Bronchial epithelial cell (primary cell): ENCODE data around the gene KCNJ5. TPM values are rescaled to one million over a fixed set of nuclear protein-coding genes. Genes with fewer than 3 reads are reported as not detected.
A peak's percentile ranks its signal among the peaks of the same experiment; 100 is the strongest.
"Not testable (repeated sequence)": the region's sequence is repeated elsewhere in the genome, so short reads cannot be mapped to it uniquely, and the experiment has no call there.

Source experiments
- DNase-seq: peaks from one replicate; pipeline ENCODE4 v3.0.0-alpha.2; 2010; ENCODE audit warnings: low read depth
- FAIRE-seq: peaks from 2 replicates; lab custom pipeline; 2011; peaks lifted over from hg19 to GRCh38; lab: Jason Lieb, UNC
- H3K27me3 ChIP-seq: 2 replicates; pipeline ENCODE4 v1.5.1; 2011; ENCODE audit warnings: low read length; ENCODE audit not compliant: control insufficient read depth, insufficient read depth
- H3K36me3 ChIP-seq: 2 replicates; pipeline ENCODE4 v1.5.1; 2011; ENCODE audit warnings: low read length; ENCODE audit not compliant: control insufficient read depth, insufficient read depth
- H3K4me3 ChIP-seq: 2 replicates; pipeline ENCODE4 v1.5.1; 2011; ENCODE audit warnings: mild to moderate bottlenecking, low read depth, low read length, control low read depth
- total RNA-seq: library from RNA; depleted of rRNA; stranded (reverse); fragments of >200 nt; gene quantifications from 2 replicates; pipeline ENCODE4 v1.2.1, GENCODE V29; 2014
- TF ChIP-seq, protein P1 (sequence below): IDR thresholded peaks from 2 replicates; pipeline ENCODE4 v1.5.1; 2011; ENCODE audit warnings: mild to moderate bottlenecking, moderate library complexity, low read length, control low read depth, inconsistent platforms; ENCODE audit not compliant: insufficient read depth, severe bottlenecking

KCNJ5 gene
- total RNA-seq, 1 donor from 2014 or later, result 13.2 TPM

DNA sequence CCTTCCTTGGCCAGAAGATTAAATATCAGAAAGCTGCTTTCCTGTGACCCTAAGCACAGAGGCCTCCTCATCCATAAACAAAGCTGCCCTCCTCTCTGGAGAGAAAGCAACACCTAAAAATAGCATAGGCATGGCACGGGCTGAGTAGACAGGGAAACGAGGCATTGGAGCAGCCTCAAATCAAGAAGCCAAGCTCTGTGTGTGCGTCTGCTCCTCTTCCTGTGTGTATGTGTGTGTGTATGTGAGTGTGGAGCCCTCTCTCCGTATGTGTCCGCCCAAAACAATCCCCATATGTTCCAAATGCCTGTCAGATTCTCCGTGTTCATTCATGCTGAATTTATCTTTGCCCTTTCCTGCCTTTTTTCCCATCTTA lies 24.0 kb downstream of the KCNJ5 start:
- H3K4me3 ChIP-seq, result no peak overlapping the region
- H3K27me3 ChIP-seq, result no peaks in the 10 kb centered on the region
- TF ChIP-seq, protein P1, sequence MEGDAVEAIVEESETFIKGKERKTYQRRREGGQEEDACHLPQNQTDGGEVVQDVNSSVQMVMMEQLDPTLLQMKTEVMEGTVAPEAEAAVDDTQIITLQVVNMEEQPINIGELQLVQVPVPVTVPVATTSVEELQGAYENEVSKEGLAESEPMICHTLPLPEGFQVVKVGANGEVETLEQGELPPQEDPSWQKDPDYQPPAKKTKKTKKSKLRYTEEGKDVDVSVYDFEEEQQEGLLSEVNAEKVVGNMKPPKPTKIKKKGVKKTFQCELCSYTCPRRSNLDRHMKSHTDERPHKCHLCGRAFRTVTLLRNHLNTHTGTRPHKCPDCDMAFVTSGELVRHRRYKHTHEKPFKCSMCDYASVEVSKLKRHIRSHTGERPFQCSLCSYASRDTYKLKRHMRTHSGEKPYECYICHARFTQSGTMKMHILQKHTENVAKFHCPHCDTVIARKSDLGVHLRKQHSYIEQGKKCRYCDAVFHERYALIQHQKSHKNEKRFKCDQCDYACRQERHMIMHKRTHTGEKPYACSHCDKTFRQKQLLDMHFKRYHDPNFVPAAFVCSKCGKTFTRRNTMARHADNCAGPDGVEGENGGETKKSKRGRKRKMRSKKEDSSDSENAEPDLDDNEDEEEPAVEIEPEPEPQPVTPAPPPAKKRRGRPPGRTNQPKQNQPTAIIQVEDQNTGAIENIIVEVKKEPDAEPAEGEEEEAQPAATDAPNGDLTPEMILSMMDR, result no peak
- H3K36me3 ChIP-seq, result peaks cover 2% of the 10 kb centered on the region
- no peak for DNase-seq
- FAIRE-seq, result no peak

DNA sequence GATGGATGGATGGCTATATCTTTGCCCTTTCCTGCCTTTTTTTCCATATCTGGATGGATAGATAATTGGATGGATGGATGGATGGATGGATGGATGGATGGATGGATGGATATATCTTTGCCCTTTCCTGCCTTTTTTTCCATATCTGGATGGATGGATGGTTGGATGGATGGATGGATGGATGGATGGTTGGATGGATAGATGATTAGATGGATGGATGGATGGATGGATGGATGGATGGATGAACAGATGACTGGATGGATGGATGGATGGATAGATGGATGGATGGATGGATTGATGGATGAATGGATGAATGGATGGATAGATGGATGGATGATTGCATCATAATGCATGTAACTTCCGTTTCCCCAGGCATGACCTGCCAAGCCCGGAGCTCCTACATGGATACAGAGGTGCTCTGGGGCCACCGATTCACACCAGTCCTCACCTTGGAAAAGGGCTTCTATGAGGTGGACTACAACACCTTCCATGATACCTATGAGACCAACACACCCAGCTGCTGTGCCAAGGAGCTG lies 24.9 kb downstream of the KCNJ5 start:
- FAIRE-seq (no peak), DNase-seq (no peak)
- Histone ChIP-seq H3K36me3 (peaks cover 2% of the 10 kb centered on the region), H3K4me3 (no peak overlapping the region), H3K27me3 (no peaks in the 10 kb centered on the region)
- TF ChIP-seq, protein P1, result no peak

DNA sequence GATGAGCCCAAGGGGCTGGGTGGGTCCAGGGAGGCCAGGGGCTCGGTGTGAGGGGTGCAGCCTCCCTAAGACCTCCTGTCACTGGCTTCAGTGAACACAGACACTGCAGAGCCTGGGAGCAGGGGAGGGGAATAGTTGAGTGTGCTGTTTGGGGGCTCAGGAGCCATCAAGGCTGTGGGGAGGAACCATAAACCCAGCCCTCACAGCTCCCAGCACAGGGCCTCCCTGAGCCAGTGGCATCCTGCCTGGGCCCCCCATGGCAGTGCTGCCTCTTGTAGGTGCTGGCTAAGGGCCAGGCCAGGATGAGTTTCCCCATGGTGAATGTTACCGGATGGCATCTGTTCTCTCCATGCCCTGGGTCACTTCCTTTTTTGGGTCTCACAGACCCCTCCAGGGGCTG lies 25.5 kb downstream of the KCNJ5 start:
- TF ChIP-seq, protein P1, result no peak
- no peak overlapping the region for H3K4me3 ChIP-seq
- FAIRE-seq, result peak; percentile 76

DNA sequence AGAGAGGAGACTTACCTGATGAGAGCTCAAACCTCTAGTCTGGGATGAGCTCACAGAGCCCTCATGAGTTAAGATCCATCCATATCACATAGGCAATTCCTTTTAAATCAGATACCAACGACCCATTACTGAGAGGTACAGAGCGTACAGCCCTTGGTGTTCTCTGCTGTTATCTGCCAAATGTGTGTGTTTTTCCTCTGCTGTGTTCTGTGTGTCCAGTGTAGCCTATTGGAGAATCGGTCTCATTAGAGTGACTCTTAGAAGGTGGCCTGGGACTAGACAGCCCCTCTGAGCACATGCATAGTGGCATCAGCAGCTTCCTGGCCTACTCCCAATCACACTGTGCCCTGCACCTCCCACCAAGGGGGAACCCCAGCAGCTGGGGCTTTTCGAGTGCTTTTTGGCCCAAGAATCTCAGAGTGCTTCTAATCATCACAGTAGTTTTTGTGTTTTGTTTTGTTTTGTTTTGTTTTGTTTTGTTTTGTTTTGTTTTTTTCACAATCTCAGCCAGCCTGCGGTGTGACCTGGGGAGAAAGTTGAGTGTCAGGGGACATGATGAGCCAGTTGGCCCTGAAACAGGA lies 26.1 kb downstream of the KCNJ5 start:
- Histone ChIP-seq H3K36me3 (no peaks in the 10 kb centered on the region), H3K4me3 (no peak overlapping the region), H3K27me3 (no peaks in the 10 kb centered on the region)
- peak; percentile 47 for FAIRE-seq
- DNase-seq, result no peak
- TF ChIP-seq, protein P1, result no peak

More for the DNA sequence above, 25.5 kb downstream of the KCNJ5 start:
- H3K27me3 ChIP-seq, result no peaks in the 10 kb centered on the region
- no peak for DNase-seq
- H3K36me3 ChIP-seq, result peaks cover 2% of the 10 kb centered on the region

DNA sequence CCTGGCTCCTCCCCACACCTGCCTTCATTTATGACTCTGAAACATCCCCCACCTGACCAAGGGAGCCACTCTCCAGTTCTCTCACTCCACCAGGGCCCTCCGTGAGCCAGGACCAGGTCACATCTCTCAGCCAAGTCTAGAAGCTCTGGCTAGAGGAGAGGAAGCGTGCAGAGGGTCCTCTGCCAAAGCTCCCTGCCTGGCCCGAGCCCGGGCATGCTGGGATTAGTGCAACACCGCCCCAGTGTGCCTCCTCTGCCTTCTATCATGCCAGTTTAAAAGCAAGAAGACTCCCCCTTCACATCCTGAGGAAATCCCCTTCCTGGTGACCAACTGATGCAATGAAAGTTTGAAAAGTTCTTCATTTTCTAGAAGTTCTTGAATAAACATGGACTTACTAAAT lies 28.1 kb downstream of the KCNJ5 start:
- DNase-seq (no peak), FAIRE-seq (no peak)
- TF ChIP-seq, protein P1, result no peak
- H3K36me3 ChIP-seq, result no peaks in the 10 kb centered on the region
- no peaks in the 10 kb centered on the region for H3K27me3 ChIP-seq
- no peak overlapping the region for H3K4me3 ChIP-seq

DNA sequence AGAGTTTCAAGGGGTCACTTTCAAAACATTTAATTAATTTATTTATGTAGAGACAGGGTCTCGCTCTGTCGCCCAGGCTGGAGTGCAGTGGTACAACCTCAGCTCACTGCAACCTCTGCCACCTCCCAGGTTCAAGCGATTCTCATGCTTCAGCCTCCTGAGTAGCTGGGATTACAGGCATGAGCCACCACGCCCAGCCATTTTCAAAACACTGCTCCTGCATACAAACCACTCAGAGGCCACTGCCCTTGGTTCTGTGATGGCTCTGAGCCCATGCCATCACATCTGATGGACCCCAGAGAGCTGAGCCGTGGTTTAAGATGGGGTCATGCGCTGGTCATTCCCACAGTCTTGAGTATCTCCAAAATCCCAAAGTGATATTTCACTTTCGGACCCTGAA lies 28.5 kb downstream of the KCNJ5 start:
- FAIRE-seq, H3K36me3 ChIP-seq, DNase-seq, H3K4me3 ChIP-seq, H3K27me3 ChIP-seq: not testable (repeated sequence)
